IMR-90 (cell line): ENCODE data around the gene MRPL38. TPM values are rescaled to one million over a fixed set of nuclear protein-coding genes. Genes with fewer than 3 reads are reported as not detected.

ENCODE experiments used
- ATAC-seq: fragments of 200-7000 bp; cut with Tn5 transposase; 2 replicates; pipeline ENCODE4 v1.9.1; 2020; ENCODE audit warnings: low read depth, mild to moderate bottlenecking, moderate library complexity
- BruUV-seq: library from RNA; stranded (reverse); fragments of 400-500 nt; replicated peaks from 2 replicates; lab custom pipeline; 2021; lab: Mats Ljungman, UMichigan
- CTCF ChIA-PET: fragments of 300-600 bp; formaldehyde crosslinking; extraction: SDS; loops from one replicate; lab custom pipeline; 2021; ENCODE audit warnings: antibody characterized with exemption; lab: Yijun Ruan, JAX
- POLR2A ChIA-PET: fragments of 300-600 bp; sonication (Branson Sonifier 250); formaldehyde crosslinking; loops from one replicate; lab custom pipeline; 2022; ENCODE audit warnings: antibody characterized with exemption; ENCODE audit not compliant: unreplicated experiment; lab: Charles Lee
- DNase-seq: peaks from one replicate; pipeline ENCODE4 v3.0.0; 2013
- H2AFZ ChIP-seq: replicated peaks from 2 replicates; pipeline ENCODE3; 2013; ENCODE audit warnings: low read length, mild to moderate bottlenecking; ENCODE audit not compliant: poor library complexity
- H2AK5ac ChIP-seq: 2 replicates; pipeline ENCODE4 v1.6.1; 2013; ENCODE audit warnings: low read depth, low read length, inconsistent platforms
- H2AK9ac ChIP-seq: replicated peaks from 2 replicates; pipeline ENCODE3; 2013; ENCODE audit warnings: mild to moderate bottlenecking, low read depth, low read length, moderate library complexity; ENCODE audit not compliant: poor library complexity
- H2BK120ac ChIP-seq: 2 replicates; pipeline ENCODE4 v1.6.1; 2013; ENCODE audit warnings: low read depth, low read length, inconsistent platforms
- H2BK15ac ChIP-seq: 3 replicates; pipeline ENCODE4 v1.6.1; 2013; ENCODE audit warnings: low read depth, low read length, inconsistent platforms
- H2BK20ac ChIP-seq: 2 replicates; pipeline ENCODE4 v1.6.1; 2013; ENCODE audit warnings: low read depth, mild to moderate bottlenecking, inconsistent platforms, low read length, moderate library complexity
- H2BK5ac ChIP-seq: 2 replicates; pipeline ENCODE4 v1.6.1; 2013; ENCODE audit warnings: mild to moderate bottlenecking, low read depth, low read length, inconsistent platforms; ENCODE audit not compliant: poor library complexity, severe bottlenecking
- H3K14ac ChIP-seq: replicated peaks from 2 replicates; pipeline ENCODE4 v1.6.1; 2013; ENCODE audit warnings: low read depth, low read length, inconsistent platforms
- H3K18ac ChIP-seq: 2 replicates; pipeline ENCODE4 v1.6.1; 2013; ENCODE audit warnings: low read depth, low read length, control low read depth
- H3K23ac ChIP-seq: 2 replicates; pipeline ENCODE4 v1.6.1; 2013; ENCODE audit warnings: low read depth, low read length, inconsistent platforms
- H3K27ac ChIP-seq: 2 replicates; pipeline ENCODE4 v1.5.1; 2013; ENCODE audit warnings: mild to moderate bottlenecking, control low read depth, low read length; ENCODE audit not compliant: insufficient read depth
- H3K27me3 ChIP-seq: 2 replicates; pipeline ENCODE4 v1.6.1; 2013; ENCODE audit warnings: low read length; ENCODE audit not compliant: control insufficient read depth, insufficient read depth
- H3K36me3 ChIP-seq: 2 replicates; pipeline ENCODE4 v1.6.1; 2013; ENCODE audit warnings: low read length, mixed read lengths; ENCODE audit not compliant: control insufficient read depth, insufficient read depth
- H3K4ac ChIP-seq: 2 replicates; pipeline ENCODE4 v1.6.1; 2013; ENCODE audit warnings: low read depth, low read length, inconsistent platforms
- H3K4me1 ChIP-seq: 2 replicates; pipeline ENCODE4 v1.6.1; 2013; ENCODE audit warnings: low read length, mixed read lengths; ENCODE audit not compliant: control insufficient read depth, insufficient read depth
- H3K4me2 ChIP-seq: 2 replicates; pipeline ENCODE4 v1.6.1; 2013; ENCODE audit warnings: low read depth, mild to moderate bottlenecking, control low read depth, low read length, moderate library complexity
- H3K4me3 ChIP-seq: 2 replicates; pipeline ENCODE4 v1.5.1; 2013; ENCODE audit warnings: low read depth, mild to moderate bottlenecking, control low read depth, low read length, moderate library complexity; ENCODE audit not compliant: insufficient read depth
- H3K56ac ChIP-seq: 2 replicates; pipeline ENCODE4 v1.6.1; 2013; ENCODE audit warnings: low read length, inconsistent platforms; ENCODE audit not compliant: insufficient read depth; ENCODE audit errors: extremely low read depth
- H3K79me1 ChIP-seq, 2 experiments: 2 replicates each; pipeline ENCODE4 v1.6.1; 2013; ENCODE audit warnings: low read length in 2 of 2, inconsistent platforms in 1 of 2, low read depth in 1 of 2
- H3K9ac ChIP-seq: 2 replicates; pipeline ENCODE4 v1.6.1; 2013; ENCODE audit warnings: low read depth, low read length, control low read depth
- H3K9me1 ChIP-seq: 2 replicates; pipeline ENCODE4 v1.6.1; 2013; ENCODE audit warnings: low read length, inconsistent platforms; ENCODE audit not compliant: insufficient read depth
- H3K9me3 ChIP-seq: 2 replicates; pipeline ENCODE4 v1.6.1; 2013; ENCODE audit warnings: low read length; ENCODE audit not compliant: control insufficient read depth, insufficient read depth
- H4K20me1 ChIP-seq: 2 replicates; pipeline ENCODE4 v1.6.1; 2013; ENCODE audit warnings: low read length, inconsistent platforms; ENCODE audit not compliant: insufficient read depth
- H4K5ac ChIP-seq: 2 replicates; pipeline ENCODE4 v1.6.1; 2013; ENCODE audit warnings: mild to moderate bottlenecking, low read depth, low read length, control low read depth
- H4K8ac ChIP-seq, 2 experiments: 2 replicates each; pipeline ENCODE4 v1.6.1; 2013; ENCODE audit warnings: low read depth in 2 of 2, low read length in 2 of 2, control low read depth in 1 of 2, inconsistent platforms in 1 of 2
- H4K91ac ChIP-seq: 2 replicates; pipeline ENCODE4 v1.6.1; 2013; ENCODE audit warnings: low read depth, low read length, inconsistent platforms; ENCODE audit not compliant: insufficient read depth
- BHLHE40 ChIP-seq: fragments of 150-350 bp; IDR thresholded peaks from 2 replicates; pipeline ENCODE4 v1.6.1; 2016; ENCODE audit warnings: mild to moderate bottlenecking, low read depth, low read length
- CEBPB ChIP-seq: IDR thresholded peaks from 2 replicates; pipeline ENCODE4 v1.6.1; 2012; ENCODE audit warnings: low read depth, low read length, improper control_type of control experiment
- CHD1 ChIP-seq: IDR thresholded peaks from 2 replicates; pipeline ENCODE4 v1.6.1; 2012; ENCODE audit warnings: low read depth, low read length, improper control_type of control experiment
- CTCF ChIP-seq: conservative IDR thresholded peaks from 2 replicates; pipeline ENCODE4 v1.5.1; 2012; ENCODE audit warnings: mild to moderate bottlenecking, low read depth, low read length, improper control_type of control experiment
- FOS ChIP-seq: fragments of 150-350 bp; IDR thresholded peaks from 2 replicates; pipeline ENCODE4 v1.6.1; 2016; ENCODE audit warnings: low read depth, low read length
- MAFK ChIP-seq: IDR thresholded peaks from 2 replicates; pipeline ENCODE4 v1.6.1; 2012; ENCODE audit warnings: low read depth, low read length, improper control_type of control experiment
- MAZ ChIP-seq: IDR thresholded peaks from 2 replicates; pipeline ENCODE4 v1.6.1; 2012; ENCODE audit warnings: low read depth, mild to moderate bottlenecking, low read length, improper control_type of control experiment, moderate library complexity, borderline replicate concordance
- MXI1 ChIP-seq: IDR thresholded peaks from 2 replicates; pipeline ENCODE4 v1.6.1; 2012; ENCODE audit warnings: low read depth, mild to moderate bottlenecking, low read length, moderate library complexity, borderline replicate concordance
- NFE2L2 ChIP-seq: fragments of 150-350 bp; IDR thresholded peaks from 2 replicates; pipeline ENCODE4 v1.6.1; 2016; ENCODE audit warnings: low read depth, mild to moderate bottlenecking, low read length
- POLR2A ChIP-seq: IDR thresholded peaks from 2 replicates; pipeline ENCODE4 v1.6.1; 2012; ENCODE audit warnings: mild to moderate bottlenecking, low read depth, low read length
- RAD21 ChIP-seq: IDR thresholded peaks from 2 replicates; pipeline ENCODE4 v1.6.1; 2012; ENCODE audit warnings: low read length, improper control_type of control experiment
- RCOR1 ChIP-seq: IDR thresholded peaks from 2 replicates; pipeline ENCODE4 v1.6.1; 2012; ENCODE audit warnings: mild to moderate bottlenecking, low read length, improper control_type of control experiment; ENCODE audit not compliant: insufficient replicate concordance
- RFX5 ChIP-seq: IDR thresholded peaks from 2 replicates; pipeline ENCODE4 v1.8.0; 2012; ENCODE audit warnings: low read depth, mild to moderate bottlenecking, low read length, moderate library complexity
- SMC3 ChIP-seq: fragments of 150-350 bp; IDR thresholded peaks from 2 replicates; pipeline ENCODE4 v1.6.1; 2016; ENCODE audit warnings: low read depth, mild to moderate bottlenecking, antibody characterized with exemption, low read length, moderate library complexity
- WGBS, 2 experiments: methylation state at CpG; one replicate each; pipeline versions ENCODE4 v1.1.5 to v1.1.7; 2013; ENCODE audit warnings: missing lambda C conversion rate in 2 of 2; ENCODE audit not compliant: insufficient read length in 1 of 2; ENCODE audit errors: extremely low coverage in 2 of 2; 5-methylcytosine and 5-hydroxymethylcytosine counted together
- dilution Hi-C: fragments of 300-500 bp; cut with HindIII; formaldehyde crosslinking; loops from one replicate; pipeline ENCODE4 v1.14.3; 2018; ENCODE audit warnings: low sequenced_read_pairs; ENCODE audit not compliant: unreplicated experiment
- in situ Hi-C: fragments of 300-500 bp; cut with MboI; formaldehyde crosslinking; loops from 3 replicates; pipeline ENCODE4 v1.14.3; 2019; ENCODE audit warnings: low sequenced_read_pairs, inconsistent platforms, mixed read lengths
- intact Hi-C: fragments of 100-400 bp; cut with micrococcal nuclease; formaldehyde crosslinking; loops from 2 replicates; pipeline ENCODE4 v1.10.0; 2022
- polyA plus RNA-seq, 3 experiments: library from polyadenylated mRNA; depleted of rRNA; stranded (reverse); fragments of >200 nt; gene quantifications; 2 replicates each; pipeline ENCODE4 v1.2.3, GENCODE V29; 2012; ENCODE audit warnings: low replicate concordance in 1 of 3
- total RNA-seq: library from RNA; depleted of rRNA; stranded (reverse); fragments of >200 nt; gene quantifications from 2 replicates; pipeline ENCODE4 v1.2.3, GENCODE V29; 2012
- TF ChIP-seq, protein P1 (sequence below): fragments of 150-350 bp; IDR thresholded peaks from 2 replicates; pipeline ENCODE4 v1.6.1; 2016; ENCODE audit warnings: low read depth, mild to moderate bottlenecking, low read length, moderate library complexity, borderline replicate concordance
- TF ChIP-seq, protein P2 (sequence below): fragments of 150-350 bp; IDR thresholded peaks from 2 replicates; pipeline ENCODE4 v1.6.1; 2017; ENCODE audit warnings: mild to moderate bottlenecking, antibody characterized with exemption, low read length, low read depth

The MRPL38 gene
- total and polyA plus RNA-seq, 2 of the 4 experiments (the other 2 are of a cell fraction), result 13.3 to 42.5 TPM

GRCh38 chr17:75899353-75899752 is 5.3 kb downstream of the MRPL38 start:
- Histone ChIP-seq H3K4me2 (no peak overlapping the region), H3K9me1 (peaks cover 6% of the 10 kb centered on the region; the same call in 1 of the 2 replicates), H4K8ac (no peak overlapping the region), H3K27ac (no peak overlapping the region), H3K23ac (no peak overlapping the region), H4K5ac (no peak overlapping the region), H3K9ac (no peak overlapping the region), H3K9me3 (no peaks in the 10 kb centered on the region), H3K56ac (no peak overlapping the region), H2BK20ac (no peak overlapping the region), H2AK9ac (no peak overlapping the region), H3K79me1 (peaks cover 16 to 41% of the 10 kb centered on the region in 2 experiments), H3K27me3 (no peaks in the 10 kb centered on the region), H3K4ac (no peak overlapping the region), H3K4me1 (peaks cover 9% of the 10 kb centered on the region), H2BK5ac (no peak overlapping the region), H4K91ac (no peak overlapping the region), H2AK5ac (no peak overlapping the region), H2BK15ac (no peak overlapping the region), H2AFZ (no peak overlapping the region), H3K18ac (no peak overlapping the region), H4K20me1 (no peaks in the 10 kb centered on the region), H3K36me3 (peaks cover 30% of the 10 kb centered on the region), H2BK120ac (no peak overlapping the region), H3K14ac (no peak overlapping the region), H3K4me3 (no peak overlapping the region)
- ChIA-PET POLR2A (no interaction called here), CTCF (no interaction called here)
- in situ Hi-C loops, result no loop called here
- intact Hi-C loops, result no loop called here
- DNase-seq, result no peak
- ATAC-seq, result no peak
- 92% methylated on average over 5 of the region's 13 CpGs; no CpG with 5 or more reads in 1 of the 2 experiments for WGBS, 2 experiments
- BruUV-seq, result no TSS peak
- TF ChIP-seq CTCF (no peak), CEBPB (no peak), MAZ (no peak), POLR2A (no peak), CHD1 (no peak), MXI1 (no peak), FOS (no peak), SMC3 (no peak), RCOR1 (no peak), RFX5 (no peak), RAD21 (no peak), BHLHE40 (no peak), MAFK (no peak), NFE2L2 (no peak)
- TF ChIP-seq, protein P1, sequence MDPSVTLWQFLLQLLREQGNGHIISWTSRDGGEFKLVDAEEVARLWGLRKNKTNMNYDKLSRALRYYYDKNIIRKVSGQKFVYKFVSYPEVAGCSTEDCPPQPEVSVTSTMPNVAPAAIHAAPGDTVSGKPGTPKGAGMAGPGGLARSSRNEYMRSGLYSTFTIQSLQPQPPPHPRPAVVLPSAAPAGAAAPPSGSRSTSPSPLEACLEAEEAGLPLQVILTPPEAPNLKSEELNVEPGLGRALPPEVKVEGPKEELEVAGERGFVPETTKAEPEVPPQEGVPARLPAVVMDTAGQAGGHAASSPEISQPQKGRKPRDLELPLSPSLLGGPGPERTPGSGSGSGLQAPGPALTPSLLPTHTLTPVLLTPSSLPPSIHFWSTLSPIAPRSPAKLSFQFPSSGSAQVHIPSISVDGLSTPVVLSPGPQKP, result no peak
- TF ChIP-seq, protein P2, sequence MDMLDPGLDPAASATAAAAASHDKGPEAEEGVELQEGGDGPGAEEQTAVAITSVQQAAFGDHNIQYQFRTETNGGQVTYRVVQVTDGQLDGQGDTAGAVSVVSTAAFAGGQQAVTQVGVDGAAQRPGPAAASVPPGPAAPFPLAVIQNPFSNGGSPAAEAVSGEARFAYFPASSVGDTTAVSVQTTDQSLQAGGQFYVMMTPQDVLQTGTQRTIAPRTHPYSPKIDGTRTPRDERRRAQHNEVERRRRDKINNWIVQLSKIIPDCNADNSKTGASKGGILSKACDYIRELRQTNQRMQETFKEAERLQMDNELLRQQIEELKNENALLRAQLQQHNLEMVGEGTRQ, result no peak
- dilution Hi-C loops, result no loop called here
